ENCODE data around the gene CHPF2.

- TF ChIP-seq CTCF (IDR thresholded peaks at IDR 0.05 in 4 of 5, conservative IDR thresholded peaks at IDR 0.05 in 1 of 5) (no peak), POLR2A (IDR thresholded peaks at IDR 0.05) (no peak)
These were observed 30.9 kb upstream of the CHPF2 start for GRCh38 chr7:151201344-151201743.

All from gastrocnemius medialis (tissue), 4 donors.